GM12878 (cell line): Measurements from ENCODE around the gene ADAMTSL4. TPM values are rescaled to one million over a fixed set of nuclear protein-coding genes. Genes with fewer than 3 reads are reported as not detected.

Experiments
- ASH2L ChIP-seq: fragments of 300-600, 200-600 bp; sonication (generic); IDR thresholded peaks from 2 replicates; pipeline ENCODE4 v1.6.1; 2017; ENCODE audit warnings: low read depth, mild to moderate bottlenecking, borderline replicate concordance
- ATF7 ChIP-seq: fragments of 450-650 bp; IDR thresholded peaks from 2 replicates; pipeline ENCODE4 v1.6.1; 2016; ENCODE audit warnings: low read depth, mild to moderate bottlenecking
- BHLHE40 ChIP-seq, 2 experiments: fragments of 450-650 bp in 1 of 2; IDR thresholded peaks; 2 replicates each; pipeline ENCODE4 v1.6.1; 2011 to 2017; ENCODE audit warnings: low read depth in 2 of 2, borderline replicate concordance in 1 of 2, improper control_type of control experiment in 1 of 2, low read length in 1 of 2, mild to moderate bottlenecking in 1 of 2
- CHD2 ChIP-seq: IDR thresholded peaks from 2 replicates; pipeline ENCODE4 v1.6.1; 2011; ENCODE audit warnings: low read depth, low read length, improper control_type of control experiment, borderline replicate concordance
- CREM ChIP-seq: IDR thresholded peaks from 2 replicates; pipeline ENCODE4 v1.6.1; 2014; ENCODE audit warnings: antibody characterized with exemption, low read depth
- E2F4 ChIP-seq: IDR thresholded peaks from 2 replicates; pipeline ENCODE4 v1.6.1; 2012; ENCODE audit warnings: low read depth, low read length, improper control_type of control experiment
- EED ChIP-seq: sonication (generic); IDR thresholded peaks from 2 replicates; pipeline ENCODE4 v1.6.1; 2016; ENCODE audit warnings: antibody characterized with exemption, low read depth
- EGR1 ChIP-seq, 2 experiments: IDR thresholded peaks; 1 replicate in 1 of 2; 2 replicates in 1 of 2; pipeline ENCODE4 v1.6.1; 2011 to 2012; ENCODE audit warnings: low read depth in 2 of 2, low read length in 2 of 2, borderline replicate concordance in 1 of 2, mild to moderate bottlenecking in 1 of 2, moderate library complexity in 1 of 2
- EP300 ChIP-seq, 2 experiments: fragments of 150-350 bp in 1 of 2; IDR thresholded peaks; 2 replicates each; pipeline ENCODE4 v1.6.1; 2011 to 2012; ENCODE audit warnings: low read depth in 2 of 2, low read length in 2 of 2, borderline replicate concordance in 1 of 2, improper control_type of control experiment in 1 of 2, inconsistent platforms in 1 of 2; ENCODE audit not compliant: control insufficient read depth in 1 of 2
- GATAD2B ChIP-seq: fragments of 450-650 bp; conservative IDR thresholded peaks from 2 replicates; pipeline ENCODE4 v1.6.1; 2017; ENCODE audit warnings: low read depth, mild to moderate bottlenecking, moderate library complexity
- KAT2A ChIP-seq: conservative IDR thresholded peaks from 2 replicates; pipeline ENCODE4 v1.6.1; 2011; ENCODE audit warnings: low read depth, low read length; ENCODE audit not compliant: control insufficient read depth
- NBN ChIP-seq: fragments of 450-650 bp; IDR thresholded peaks from 2 replicates; pipeline ENCODE4 v1.6.1; 2016
- NR2C1 ChIP-seq: fragments of 450-650 bp; IDR thresholded peaks from 2 replicates; pipeline ENCODE4 v1.6.1; 2017; ENCODE audit warnings: antibody characterized with exemption, mild to moderate bottlenecking, moderate library complexity
- RAD51 ChIP-seq: fragments of 450-650 bp; IDR thresholded peaks from 2 replicates; pipeline ENCODE4 v1.6.1; 2016; ENCODE audit warnings: moderate library complexity, mild to moderate bottlenecking, inconsistent platforms
- SUZ12 ChIP-seq: fragments of 200-600 bp; sonication (generic); IDR thresholded peaks from one replicate; pipeline ENCODE4 v1.6.1; 2018; ENCODE audit warnings: antibody characterized with exemption, mild to moderate bottlenecking; ENCODE audit not compliant: unreplicated experiment
- TCF12 ChIP-seq: IDR thresholded peaks from 2 replicates; pipeline ENCODE4 v1.6.1; 2011; ENCODE audit warnings: low read depth, mild to moderate bottlenecking, low read length
- YY1 ChIP-seq: IDR thresholded peaks from 2 replicates; pipeline ENCODE4 v1.6.1; 2011; ENCODE audit warnings: low read depth, mild to moderate bottlenecking, low read length
- ZBTB4 ChIP-seq: fragments of 450-650 bp; formaldehyde crosslinking; IDR thresholded peaks from 2 replicates; pipeline ENCODE4 v1.4.0; 2022; ENCODE audit warnings: mild to moderate bottlenecking, moderate library complexity
- ZSCAN29 ChIP-seq: fragments of 450-650 bp; IDR thresholded peaks from 2 replicates; pipeline ENCODE4 v1.6.1; 2017; ENCODE audit warnings: mild to moderate bottlenecking, moderate library complexity
- polyA plus RNA-seq, 11 experiments: library from polyadenylated mRNA; depleted of rRNA in 4 of 11; unstranded in 6 of 11; stranded (reverse) in 5 of 11; fragments of >200 nt; fragmentation: Nextera tagmentation in 4 of 11; fragmentation: Illumina TruSeq in 1 of 11; extraction: Ambion mirVana in 4 of 11; extraction: Trizol in 1 of 11; gene quantifications; 1 replicate in 1 of 11; 2 replicates in 10 of 11; pipeline versions ENCODE4 v1.2.1 to v1.2.3, GENCODE V29; 2011 to 2016; ENCODE audit warnings: inconsistent platforms in 2 of 11, missing spikeins in 2 of 11, low read depth in 1 of 11
- total RNA-seq, 4 experiments: library from RNA; depleted of rRNA in 3 of 4; stranded (reverse); fragments of >200 nt in 3 of 4; fragmentation: Illumina TruSeq in 1 of 4; extraction: Trizol in 1 of 4; gene quantifications; 2 replicates each; pipeline versions ENCODE4 v1.2.1 to v1.2.3, GENCODE V29; 2013 to 2021
- TF ChIP-seq, protein P1 (sequence below): fragments of 450-650 bp; IDR thresholded peaks from 2 replicates; pipeline ENCODE4 v1.6.1; 2017; ENCODE audit warnings: mild to moderate bottlenecking
- TF ChIP-seq, protein P2 (sequence below): fragments of 450-650 bp; IDR thresholded peaks from 2 replicates; pipeline ENCODE4 v1.6.1; 2017; ENCODE audit warnings: mild to moderate bottlenecking, low read depth, inconsistent platforms; ENCODE audit not compliant: poor library complexity, severe bottlenecking

The ADAMTSL4 gene
- total and polyA plus RNA-seq, 10 of the 15 experiments (the other 5 are each of a cell fraction or from before 2014, with no cell fraction given): 0.04 to 0.15 (median 0.05) TPM; not detected in 5

DNA sequence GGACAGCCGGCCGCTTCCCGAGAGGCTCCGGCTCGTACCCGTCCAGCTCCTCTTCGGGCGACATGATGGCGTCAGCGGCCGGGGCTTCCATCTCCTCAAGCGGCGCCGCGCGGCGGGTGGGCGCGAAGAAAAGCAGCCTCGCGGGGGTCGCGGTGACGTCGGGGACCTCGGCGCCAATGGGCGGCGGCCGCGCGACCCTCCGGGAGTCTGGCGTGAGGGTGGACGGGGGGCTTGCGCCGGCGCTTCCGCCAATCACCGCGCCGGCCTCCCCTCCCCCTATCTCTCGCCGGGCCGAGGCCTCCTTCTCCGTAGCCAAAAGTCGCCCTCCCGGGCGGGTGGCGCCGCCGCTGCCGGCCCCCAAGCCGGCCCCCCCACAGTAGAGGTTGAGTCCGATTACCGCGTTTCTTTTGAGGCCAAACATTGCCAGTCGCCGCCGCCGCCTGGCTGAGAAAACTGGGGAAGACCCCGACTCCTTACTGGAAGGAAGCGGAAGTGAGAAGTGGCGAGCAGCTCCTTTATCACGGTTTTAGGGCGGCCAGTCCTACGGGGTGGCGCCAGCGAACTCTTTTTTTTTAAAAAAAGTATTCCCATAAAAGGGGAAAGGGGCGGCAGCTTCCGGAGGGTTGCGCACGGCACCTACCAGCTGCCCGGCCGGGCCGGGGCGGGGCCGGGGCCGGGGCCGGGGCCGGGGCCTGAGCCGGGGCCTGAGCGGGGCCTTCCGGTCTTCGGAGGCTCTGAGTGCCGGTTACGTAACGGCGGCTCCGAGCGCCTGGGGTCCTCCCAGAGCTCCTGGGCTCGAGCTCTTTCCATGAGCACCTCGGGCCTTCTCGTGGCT is 30.1 kb downstream of the ADAMTSL4 start, which contains the start of gene MCL1 (continued):
- TF ChIP-seq ZBTB4 (CRISPR knock-in tag): no peak
- TF ChIP-seq YY1: no peak
- no peak for TF ChIP-seq NR2C1
- TF ChIP-seq ZSCAN29: peak; percentile 37; the same call in 1 of the 2 replicates
- no peak for TF ChIP-seq RAD51
- peak; percentile 85; the same call in 1 of the 2 replicates for TF ChIP-seq TCF12
- no peak for TF ChIP-seq SUZ12
- TF ChIP-seq ATF7: peak; percentile 10; the same call in 1 of the 2 replicates
- peak; percentile 79 to 83 for TF ChIP-seq BHLHE40 (IDR thresholded peaks at IDR 0.05; ENCODE audit: borderline replicate concordance in 1 of 2, low read depth in 2 of 2, low read length in 1 of 2)
- TF ChIP-seq, protein P1, sequence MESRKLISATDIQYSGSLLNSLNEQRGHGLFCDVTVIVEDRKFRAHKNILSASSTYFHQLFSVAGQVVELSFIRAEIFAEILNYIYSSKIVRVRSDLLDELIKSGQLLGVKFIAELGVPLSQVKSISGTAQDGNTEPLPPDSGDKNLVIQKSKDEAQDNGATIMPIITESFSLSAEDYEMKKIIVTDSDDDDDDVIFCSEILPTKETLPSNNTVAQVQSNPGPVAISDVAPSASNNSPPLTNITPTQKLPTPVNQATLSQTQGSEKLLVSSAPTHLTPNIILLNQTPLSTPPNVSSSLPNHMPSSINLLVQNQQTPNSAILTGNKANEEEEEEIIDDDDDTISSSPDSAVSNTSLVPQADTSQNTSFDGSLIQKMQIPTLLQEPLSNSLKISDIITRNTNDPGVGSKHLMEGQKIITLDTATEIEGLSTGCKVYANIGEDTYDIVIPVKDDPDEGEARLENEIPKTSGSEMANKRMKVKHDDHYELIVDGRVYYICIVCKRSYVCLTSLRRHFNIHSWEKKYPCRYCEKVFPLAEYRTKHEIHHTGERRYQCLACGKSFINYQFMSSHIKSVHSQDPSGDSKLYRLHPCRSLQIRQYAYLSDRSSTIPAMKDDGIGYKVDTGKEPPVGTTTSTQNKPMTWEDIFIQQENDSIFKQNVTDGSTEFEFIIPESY: peak; percentile 67; the same call in 1 of the 2 replicates
- TF ChIP-seq GATAD2B: peak; percentile 95
- TF ChIP-seq EED: 0 out of 2 replicates have a peak, but pooled peaks have one; percentile 32
- TF ChIP-seq EP300 (IDR thresholded peaks at IDR 0.05; ENCODE audit: borderline replicate concordance in 1 of 2, control insufficient read depth in 1 of 2, low read depth in 2 of 2, low read length in 2 of 2): peak in 1 of 2 experiments; percentile 47; a peak in 1 of 4 replicates
- TF ChIP-seq, protein P2, sequence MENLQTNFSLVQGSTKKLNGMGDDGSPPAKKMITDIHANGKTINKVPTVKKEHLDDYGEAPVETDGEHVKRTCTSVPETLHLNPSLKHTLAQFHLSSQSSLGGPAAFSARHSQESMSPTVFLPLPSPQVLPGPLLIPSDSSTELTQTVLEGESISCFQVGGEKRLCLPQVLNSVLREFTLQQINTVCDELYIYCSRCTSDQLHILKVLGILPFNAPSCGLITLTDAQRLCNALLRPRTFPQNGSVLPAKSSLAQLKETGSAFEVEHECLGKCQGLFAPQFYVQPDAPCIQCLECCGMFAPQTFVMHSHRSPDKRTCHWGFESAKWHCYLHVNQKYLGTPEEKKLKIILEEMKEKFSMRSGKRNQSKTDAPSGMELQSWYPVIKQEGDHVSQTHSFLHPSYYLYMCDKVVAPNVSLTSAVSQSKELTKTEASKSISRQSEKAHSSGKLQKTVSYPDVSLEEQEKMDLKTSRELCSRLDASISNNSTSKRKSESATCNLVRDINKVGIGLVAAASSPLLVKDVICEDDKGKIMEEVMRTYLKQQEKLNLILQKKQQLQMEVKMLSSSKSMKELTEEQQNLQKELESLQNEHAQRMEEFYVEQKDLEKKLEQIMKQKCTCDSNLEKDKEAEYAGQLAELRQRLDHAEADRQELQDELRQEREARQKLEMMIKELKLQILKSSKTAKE: no peak
- TF ChIP-seq E2F4: no peak
- TF ChIP-seq CHD2: peak; percentile 62
- peak; percentile 60 for TF ChIP-seq NBN
- TF ChIP-seq CREM: no peak; the same call in 1 of the 2 replicates
- TF ChIP-seq KAT2A: no peak
- TF ChIP-seq ASH2L: no peak
- no peak for TF ChIP-seq EGR1 (IDR thresholded peaks at IDR 0.05; ENCODE audit: borderline replicate concordance in 1 of 2, low read depth in 2 of 2, low read length in 2 of 2)
